ENCODE data around the gene MTUS2.

The MTUS2 gene

GRCh38 chr13:29022968-29023367 lies 202.8 kb downstream of the MTUS2 start:
- Histone ChIP-seq H3K4me1 (ENCODE audit: control insufficient read depth in 1 of 2, insufficient read depth in 1 of 2, low read depth in 1 of 2, low read length in 1 of 2) (no peaks in the 10 kb centered on the region), H3K4me3 (ENCODE audit: low read depth in 1 of 2, low read length in 1 of 2) (no peak overlapping the region), H3K27me3 (no peaks in the 10 kb centered on the region), H3K9me3 (no peaks in the 10 kb centered on the region), H3K36me3 (no peaks in the 10 kb centered on the region), H3K27ac (no peak overlapping the region)
- TF ChIP-seq, protein P1, sequence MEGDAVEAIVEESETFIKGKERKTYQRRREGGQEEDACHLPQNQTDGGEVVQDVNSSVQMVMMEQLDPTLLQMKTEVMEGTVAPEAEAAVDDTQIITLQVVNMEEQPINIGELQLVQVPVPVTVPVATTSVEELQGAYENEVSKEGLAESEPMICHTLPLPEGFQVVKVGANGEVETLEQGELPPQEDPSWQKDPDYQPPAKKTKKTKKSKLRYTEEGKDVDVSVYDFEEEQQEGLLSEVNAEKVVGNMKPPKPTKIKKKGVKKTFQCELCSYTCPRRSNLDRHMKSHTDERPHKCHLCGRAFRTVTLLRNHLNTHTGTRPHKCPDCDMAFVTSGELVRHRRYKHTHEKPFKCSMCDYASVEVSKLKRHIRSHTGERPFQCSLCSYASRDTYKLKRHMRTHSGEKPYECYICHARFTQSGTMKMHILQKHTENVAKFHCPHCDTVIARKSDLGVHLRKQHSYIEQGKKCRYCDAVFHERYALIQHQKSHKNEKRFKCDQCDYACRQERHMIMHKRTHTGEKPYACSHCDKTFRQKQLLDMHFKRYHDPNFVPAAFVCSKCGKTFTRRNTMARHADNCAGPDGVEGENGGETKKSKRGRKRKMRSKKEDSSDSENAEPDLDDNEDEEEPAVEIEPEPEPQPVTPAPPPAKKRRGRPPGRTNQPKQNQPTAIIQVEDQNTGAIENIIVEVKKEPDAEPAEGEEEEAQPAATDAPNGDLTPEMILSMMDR (IDR thresholded peaks at IDR 0.05): no peak

- no peaks in the 10 kb centered on the region for H3K36me3 ChIP-seq
- no peaks in the 10 kb centered on the region for H3K27me3 ChIP-seq
- H3K9me3 ChIP-seq: no peaks in the 10 kb centered on the region
- no peak overlapping the region for H3K4me3 ChIP-seq (ENCODE audit: low read depth in 1 of 2, low read length in 1 of 2)
- H3K27ac ChIP-seq: no peak overlapping the region
- no peaks in the 10 kb centered on the region for H3K4me1 ChIP-seq (ENCODE audit: control insufficient read depth in 1 of 2, insufficient read depth in 1 of 2, low read depth in 1 of 2, low read length in 1 of 2)
- TF ChIP-seq, protein P1 (IDR thresholded peaks at IDR 0.05): no peak
Observed at GRCh38 chr13:29024783-29025182, 204.6 kb downstream of the MTUS2 start.

DNA sequence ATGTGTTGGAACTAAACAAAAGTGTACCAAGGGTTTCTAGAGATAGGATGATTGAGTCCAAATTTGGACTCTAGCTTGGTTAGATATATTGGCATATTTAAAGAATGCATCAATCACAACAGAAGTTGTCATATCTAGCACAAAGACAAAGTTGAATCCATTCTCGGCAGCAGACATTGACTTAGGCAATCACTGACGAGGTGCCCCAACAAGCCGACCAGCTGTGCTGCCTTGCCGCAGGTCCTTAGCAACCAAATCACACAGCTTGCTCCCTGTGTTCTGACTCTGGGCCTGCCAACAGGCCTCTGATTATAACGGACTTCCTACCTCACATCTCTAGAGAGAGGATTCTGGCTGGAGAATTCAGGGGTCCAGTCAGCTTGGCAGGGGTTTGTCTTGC lies 208.7 kb downstream of the MTUS2 start:
- no peak overlapping the region for H3K27ac ChIP-seq
- no peaks in the 10 kb centered on the region for H3K27me3 ChIP-seq
- no peak overlapping the region for H3K4me3 ChIP-seq (ENCODE audit: low read depth in 1 of 2, low read length in 1 of 2)
- no peaks in the 10 kb centered on the region for H3K9me3 ChIP-seq
- TF ChIP-seq, protein P1 (IDR thresholded peaks at IDR 0.05): no peak
- no peaks in the 10 kb centered on the region for H3K36me3 ChIP-seq
- no peaks in the 10 kb centered on the region for H3K4me1 ChIP-seq (ENCODE audit: control insufficient read depth in 1 of 2, insufficient read depth in 1 of 2, low read depth in 1 of 2, low read length in 1 of 2)

DNA sequence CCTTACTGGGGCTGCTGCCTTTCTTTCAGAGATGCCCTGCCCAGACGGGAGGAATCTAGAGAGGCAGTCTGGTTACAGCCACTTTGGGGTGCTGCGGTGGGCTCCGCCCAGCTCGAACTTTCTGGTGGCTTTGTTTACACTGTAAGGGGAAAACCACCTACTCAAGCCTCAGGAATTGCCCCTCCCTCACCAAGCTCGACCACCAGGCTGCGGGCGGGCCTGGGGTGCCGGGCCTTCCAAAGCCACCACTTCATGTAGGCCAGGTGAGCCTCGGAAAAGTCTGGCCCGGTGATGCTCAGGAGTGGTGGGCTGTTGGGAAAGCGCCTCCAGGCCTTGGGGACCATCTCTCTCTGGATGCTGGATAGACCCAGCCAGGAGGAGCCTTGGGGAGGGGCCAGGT lies 218.6 kb downstream of the MTUS2 start:
- TF ChIP-seq, protein P1 (IDR thresholded peaks at IDR 0.05): no peak
- Histone ChIP-seq H3K27ac (no peak overlapping the region), H3K4me1 (ENCODE audit: control insufficient read depth in 1 of 2, insufficient read depth in 1 of 2, low read depth in 1 of 2, low read length in 1 of 2) (no peaks in the 10 kb centered on the region), H3K9me3 (no peaks in the 10 kb centered on the region), H3K36me3 (no peaks in the 10 kb centered on the region), H3K27me3 (no peaks in the 10 kb centered on the region), H3K4me3 (ENCODE audit: low read depth in 1 of 2, low read length in 1 of 2) (no peak overlapping the region)

- Histone ChIP-seq H3K36me3 (no peaks in the 10 kb centered on the region), H3K27me3 (no peaks in the 10 kb centered on the region), H3K4me3 (ENCODE audit: low read depth in 1 of 2, low read length in 1 of 2) (no peak overlapping the region), H3K27ac (no peak overlapping the region), H3K4me1 (ENCODE audit: control insufficient read depth in 1 of 2, insufficient read depth in 1 of 2, low read depth in 1 of 2, low read length in 1 of 2) (no peaks in the 10 kb centered on the region), H3K9me3 (no peaks in the 10 kb centered on the region)
- TF ChIP-seq, protein P1 (IDR thresholded peaks at IDR 0.05): no peak
Observed at GRCh38 chr13:29039212-29039611, 219.1 kb downstream of the MTUS2 start.

DNA sequence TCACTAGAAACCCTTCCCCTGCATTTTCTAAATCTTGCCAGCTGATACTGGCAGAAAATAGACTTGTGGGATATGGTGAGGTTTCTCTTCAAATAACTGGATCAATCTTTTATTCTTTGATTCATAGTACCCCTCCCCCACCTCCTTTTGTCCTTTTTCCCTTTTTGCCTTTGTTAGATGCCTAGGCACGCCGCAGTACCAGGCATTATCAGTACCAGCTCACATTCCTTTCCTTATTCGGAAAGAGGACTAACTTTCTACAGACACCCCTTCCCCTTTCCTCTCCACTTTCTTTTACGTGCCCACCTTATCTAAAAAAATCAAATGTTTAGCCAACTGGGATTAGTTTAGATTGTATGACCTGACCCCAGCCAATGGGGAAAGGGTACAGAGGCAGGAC lies 226.4 kb downstream of the MTUS2 start:
- H3K9me3 ChIP-seq: no peaks in the 10 kb centered on the region
- H3K4me1 ChIP-seq (ENCODE audit: control insufficient read depth in 1 of 2, insufficient read depth in 1 of 2, low read depth in 1 of 2, low read length in 1 of 2): no peaks in the 10 kb centered on the region
- TF ChIP-seq, protein P1 (IDR thresholded peaks at IDR 0.05): no peak
- H3K27me3 ChIP-seq: no peaks in the 10 kb centered on the region
- H3K4me3 ChIP-seq (ENCODE audit: low read depth in 1 of 2, low read length in 1 of 2): no peak overlapping the region
- no peak overlapping the region for H3K27ac ChIP-seq
- H3K36me3 ChIP-seq: no peaks in the 10 kb centered on the region
